Suprapubic skin (tissue), 4 donors: Measurements from ENCODE around the gene DNAJC28. TPM values are rescaled to one million over a fixed set of nuclear protein-coding genes. Genes with fewer than 3 reads are reported as not detected.
A peak's percentile ranks its signal among the peaks of the same experiment; 100 is the strongest.

ENCODE experiments used
- DNase-seq, 2 donors: peaks; one replicate each; pipeline ENCODE4 v3.0.0-alpha.2; 2019; ENCODE audit warnings: low spot score in 2 of 2
- H3K27ac ChIP-seq: fragments of 200-600 bp; sonication (generic); one replicate; pipeline ENCODE4 v1.5.1; 2019
- H3K27me3 ChIP-seq: fragments of 200-600 bp; sonication (generic); one replicate; pipeline ENCODE4 v1.5.1; 2019
- H3K36me3 ChIP-seq: fragments of 200-600 bp; sonication (generic); one replicate; pipeline ENCODE4 v1.5.1; 2019
- H3K4me1 ChIP-seq: fragments of 200-600 bp; sonication (generic); one replicate; pipeline ENCODE4 v1.5.1; 2019
- H3K4me3 ChIP-seq: fragments of 200-600 bp; sonication (generic); one replicate; pipeline ENCODE4 v1.5.1; 2019; ENCODE audit warnings: mild to moderate bottlenecking
- H3K9me3 ChIP-seq: fragments of 200-600 bp; sonication (generic); one replicate; pipeline ENCODE4 v1.5.1; 2019
- CTCF ChIP-seq, 2 donors: fragments of 200-600 bp in 1 of 2; fragments of 450-650 bp in 1 of 2; sonication (generic) in 1 of 2; IDR thresholded peaks; one replicate each; pipeline ENCODE4 v1.5.1; 2016 to 2019; ENCODE audit warnings: antibody characterized with exemption in 2 of 2, mild to moderate bottlenecking in 1 of 2, moderate library complexity in 1 of 2
- EP300 ChIP-seq: sonication (generic); formaldehyde crosslinking; IDR thresholded peaks from one replicate; pipeline ENCODE4 v1.6.1; 2017; ENCODE audit warnings: antibody characterized with exemption
- POLR2A ChIP-seq, 2 donors: fragments of 450-650 bp; IDR thresholded peaks; one replicate each; pipeline ENCODE4 v1.6.1; 2017; ENCODE audit warnings: antibody characterized with exemption in 2 of 2, mild to moderate bottlenecking in 2 of 2, moderate library complexity in 2 of 2
- POLR2AphosphoS5 ChIP-seq, 3 donors: sonication (generic); formaldehyde crosslinking; IDR thresholded peaks; one replicate each; pipeline ENCODE4 v1.6.1; 2017; ENCODE audit warnings: antibody characterized with exemption in 3 of 3
- WGBS: methylation state at CpG from one replicate; pipeline ENCODE4 v1.1.5; 2018; 5-methylcytosine and 5-hydroxymethylcytosine counted together
- total RNA-seq, 4 donors: library from RNA; depleted of rRNA; stranded (reverse); fragments of >200 nt; gene quantifications; one replicate each; pipeline ENCODE4 v1.1.0, GENCODE V29; 2016

DNAJC28 gene
- total RNA-seq: 1 to 10 TPM; 1.9 to 4.5 (median 2.8) TPM

GRCh38 chr21:33491373-33492102 is at the start of gene DNAJC28:
Gene DNAJC28 (minus strand): TSS chr21:33491716. CDS start chr21:33489393, 2,323 bp downstream.
- H3K9me3 ChIP-seq: no peaks in the 10 kb centered on the region
- H3K4me1 ChIP-seq: peaks cover 10% of the 10 kb centered on the region
- peak; percentile 95 to 96 for DNase-seq
- under 1% methylated on average over 14 of the region's 52 CpGs for WGBS
- H3K27me3 ChIP-seq: no peaks in the 10 kb centered on the region
- H3K36me3 ChIP-seq: no peaks in the 10 kb centered on the region
- H3K27ac ChIP-seq: peak within 1 kb of the TSS; percentile 71
- peak within 1 kb of the TSS; percentile 73 for H3K4me3 ChIP-seq
- TF ChIP-seq POLR2A (IDR thresholded peaks at IDR 0.05): peak in 1 of 2 donors; percentile 21
- TF ChIP-seq POLR2AphosphoS5 (IDR thresholded peaks at IDR 0.05): peak in 2 of 3 donors; percentile 22 to 59
- no peak for TF ChIP-seq EP300
- no peak for TF ChIP-seq CTCF (IDR thresholded peaks at IDR 0.05)

DNA sequence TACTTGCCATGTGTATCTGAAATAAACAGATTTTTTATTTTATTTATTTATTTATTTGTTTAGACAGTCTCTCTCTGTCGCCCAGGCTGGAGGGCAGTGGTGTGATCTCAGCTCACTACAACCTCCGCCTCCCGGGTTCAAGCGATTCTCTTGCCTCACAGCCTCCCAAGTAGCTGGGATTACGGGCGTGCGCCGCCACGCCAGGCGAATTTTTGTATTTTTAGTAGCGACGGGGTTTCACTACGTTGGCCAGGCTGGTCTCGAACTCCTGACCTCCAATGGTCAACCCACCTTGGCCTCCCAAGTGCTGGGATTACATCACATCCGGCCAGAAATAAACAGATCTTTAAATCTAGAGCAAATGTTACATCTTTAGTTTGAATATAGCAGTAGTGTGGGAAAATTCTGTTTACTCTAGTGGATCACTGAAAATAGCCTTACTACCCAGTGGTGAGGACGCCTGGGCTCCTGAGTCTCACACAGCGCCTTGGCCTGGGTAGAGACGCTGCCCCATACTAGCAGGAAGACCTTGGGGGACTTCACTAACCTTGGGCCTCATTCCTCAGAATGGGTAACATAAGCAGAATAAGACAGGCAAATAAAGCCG is 49.7 kb upstream of the DNAJC28 start:
- TF ChIP-seq EP300: no peak
- TF ChIP-seq CTCF (IDR thresholded peaks at IDR 0.05): no peak
- no peak for TF ChIP-seq POLR2AphosphoS5 (IDR thresholded peaks at IDR 0.05)
- TF ChIP-seq POLR2A (IDR thresholded peaks at IDR 0.05): no peak
- Histone ChIP-seq H3K36me3 (peaks cover 30% of the 10 kb centered on the region), H3K27me3 (no peaks in the 10 kb centered on the region), H3K9me3 (no peaks in the 10 kb centered on the region), H3K4me1 (peaks cover 38% of the 10 kb centered on the region), H3K4me3 (peak overlapping the region; percentile 78), H3K27ac (peak overlapping the region; percentile 100)
- DNase-seq: no peak
- 60% methylated on average over 19 of the region's 19 CpGs for WGBS

- peak overlapping the region; percentile 78 for H3K4me3 ChIP-seq
- peaks cover 33% of the 10 kb centered on the region for H3K4me1 ChIP-seq
- no peaks in the 10 kb centered on the region for H3K9me3 ChIP-seq
- 67% methylated on average over 3 of the region's 3 CpGs for WGBS
- no peaks in the 10 kb centered on the region for H3K27me3 ChIP-seq
- DNase-seq: no peak
- H3K36me3 ChIP-seq: peaks cover 35% of the 10 kb centered on the region
- H3K27ac ChIP-seq: peak overlapping the region; percentile 100
- no peak for TF ChIP-seq POLR2AphosphoS5 (IDR thresholded peaks at IDR 0.05)
- TF ChIP-seq POLR2A (IDR thresholded peaks at IDR 0.05): no peak
- no peak for TF ChIP-seq EP300
- no peak for TF ChIP-seq CTCF (IDR thresholded peaks at IDR 0.05)
Measured at GRCh38 chr21:33540711-33541104, 49.2 kb upstream of the DNAJC28 start.

DNA sequence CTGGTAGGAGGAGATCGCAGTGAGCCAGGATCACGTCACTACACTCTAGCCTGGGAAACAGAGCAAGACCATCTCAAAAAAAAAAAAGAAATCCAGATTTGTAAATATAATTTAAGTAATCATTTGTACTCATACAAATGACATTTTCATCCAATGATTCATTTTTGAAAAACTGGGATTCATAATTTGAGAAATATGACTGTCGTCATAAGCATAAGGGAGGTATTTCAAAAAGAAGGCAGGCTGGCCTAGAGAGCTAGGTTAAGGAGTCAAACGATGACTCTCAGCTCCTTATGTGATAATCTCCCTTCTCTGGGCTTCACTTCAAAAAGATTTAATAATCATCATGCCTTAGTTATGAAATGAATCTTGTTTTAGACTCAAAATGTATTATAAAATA is 48.1 kb upstream of the DNAJC28 start:
- no peak overlapping the region for H3K4me3 ChIP-seq
- H3K9me3 ChIP-seq: no peaks in the 10 kb centered on the region
- no peak overlapping the region for H3K27ac ChIP-seq
- no peaks in the 10 kb centered on the region for H3K27me3 ChIP-seq
- no peak for DNase-seq
- TF ChIP-seq CTCF (IDR thresholded peaks at IDR 0.05) (no peak), POLR2AphosphoS5 (IDR thresholded peaks at IDR 0.05) (no peak), POLR2A (IDR thresholded peaks at IDR 0.05) (no peak), EP300 (no peak)
- peaks cover 43% of the 10 kb centered on the region for H3K36me3 ChIP-seq
- peaks cover 22% of the 10 kb centered on the region for H3K4me1 ChIP-seq
- WGBS: 83% methylated on average over 4 of the region's 4 CpGs

- WGBS: 99% methylated on average over 2 of the region's 2 CpGs
- H3K27me3 ChIP-seq: no peaks in the 10 kb centered on the region
- no peak overlapping the region for H3K27ac ChIP-seq
- no peak for TF ChIP-seq POLR2A (IDR thresholded peaks at IDR 0.05)
- no peak for TF ChIP-seq CTCF (IDR thresholded peaks at IDR 0.05)
- no peak for TF ChIP-seq POLR2AphosphoS5 (IDR thresholded peaks at IDR 0.05)
- TF ChIP-seq EP300: no peak
- H3K36me3 ChIP-seq: peaks cover 67% of the 10 kb centered on the region
- no peaks in the 10 kb centered on the region for H3K9me3 ChIP-seq
- peaks cover 16% of the 10 kb centered on the region for H3K4me1 ChIP-seq
- DNase-seq: no peak
- H3K4me3 ChIP-seq: no peak overlapping the region
Measured at GRCh38 chr21:33537212-33537611, 45.7 kb upstream of the DNAJC28 start.
